GM23248 (cell line): ENCODE data around the gene CDH13. TPM values are rescaled to one million over a fixed set of nuclear protein-coding genes. Genes with fewer than 3 reads are reported as not detected.

Experiments
- DNase-seq: peaks from one replicate; pipeline ENCODE4 v3.0.0-alpha.2; 2015
- H2AFZ ChIP-seq: fragments of 200-600 bp; sonication (generic); 2 replicates; pipeline ENCODE4 v1.6.1; 2016; ENCODE audit warnings: antibody characterized with exemption
- H3F3A ChIP-seq: fragments of 200-600 bp; sonication (generic); 2 replicates; pipeline ENCODE4 v1.6.1; 2016; ENCODE audit warnings: mild to moderate bottlenecking, antibody characterized with exemption, mixed run types; ENCODE audit not compliant: insufficient read depth
- H3K27ac ChIP-seq: fragments of 200-600 bp; sonication (generic); 2 replicates; pipeline ENCODE4 v1.5.1; 2016; ENCODE audit warnings: mild to moderate bottlenecking
- H3K27me3 ChIP-seq: fragments of 200-600 bp; sonication (generic); replicated peaks from 2 replicates; pipeline ENCODE4 v1.6.1; 2016; ENCODE audit warnings: mild to moderate bottlenecking; ENCODE audit not compliant: insufficient read depth
- H3K36me3 ChIP-seq: fragments of 200-600 bp; sonication (generic); 2 replicates; pipeline ENCODE4 v1.6.1; 2016; ENCODE audit warnings: low read depth, mild to moderate bottlenecking
- H3K4me1 ChIP-seq: fragments of 200-600 bp; sonication (generic); 2 replicates; pipeline ENCODE4 v1.6.1; 2016; ENCODE audit warnings: mild to moderate bottlenecking; ENCODE audit not compliant: insufficient read depth
- H3K4me2 ChIP-seq: fragments of 200-600 bp; sonication (generic); one replicate; pipeline ENCODE4 v1.6.1; 2016; ENCODE audit warnings: mild to moderate bottlenecking; ENCODE audit not compliant: unreplicated experiment
- H3K4me3 ChIP-seq: fragments of 200-600 bp; sonication (generic); 2 replicates; pipeline ENCODE4 v1.5.1; 2016; ENCODE audit warnings: mild to moderate bottlenecking
- H3K79me2 ChIP-seq: fragments of 200-600 bp; sonication (generic); 2 replicates; pipeline ENCODE4 v1.6.1; 2016; ENCODE audit warnings: mild to moderate bottlenecking; ENCODE audit not compliant: insufficient read depth
- H3K9ac ChIP-seq: fragments of 200-600 bp; sonication (generic); 2 replicates; pipeline ENCODE4 v1.6.1; 2016; ENCODE audit warnings: mild to moderate bottlenecking
- H3K9me2 ChIP-seq: fragments of 200-600 bp; sonication (generic); 2 replicates; pipeline ENCODE4 v1.6.1; 2016; ENCODE audit warnings: mixed run types, mild to moderate bottlenecking, moderate library complexity; ENCODE audit not compliant: insufficient read depth
- H3K9me3 ChIP-seq: fragments of 200-600 bp; sonication (generic); one replicate; pipeline ENCODE4 v1.6.1; 2017; ENCODE audit warnings: low read depth
- H4K20me1 ChIP-seq: fragments of 200-600 bp; sonication (generic); 2 replicates; pipeline ENCODE4 v1.6.0; 2016; ENCODE audit not compliant: insufficient read depth
- EZH2 ChIP-seq: fragments of 200-600 bp; sonication (generic); IDR thresholded peaks from 2 replicates; pipeline ENCODE4 v1.6.1; 2018; ENCODE audit warnings: antibody characterized with exemption, mild to moderate bottlenecking; ENCODE audit not compliant: insufficient read depth, poor library complexity, severe bottlenecking
- EZH2phosphoT487 ChIP-seq: fragments of 200-600 bp; sonication (generic); IDR thresholded peaks from 2 replicates; pipeline ENCODE4 v1.6.1; 2018; ENCODE audit warnings: antibody characterized with exemption, moderate library complexity, mild to moderate bottlenecking, low read depth; ENCODE audit not compliant: insufficient read depth
- WGBS, 2 experiments: methylation state at CpG; one replicate each; pipeline ENCODE4 v1.1.6; 2015 to 2017; ENCODE audit warnings: low lambda C conversion rate in 2 of 2, low coverage in 1 of 2; ENCODE audit errors: missing lambda C conversion rate in 2 of 2; 5-methylcytosine and 5-hydroxymethylcytosine counted together
- in situ Hi-C: fragments of 300-500 bp; cut with MboI; formaldehyde crosslinking; loops from 2 replicates; pipeline ENCODE4 v1.15.0; 2020
- polyA plus RNA-seq: library from polyadenylated mRNA; unstranded; fragments of >200 nt; fragmentation: Nextera tagmentation; extraction: Ambion mirVana; gene quantifications from 2 replicates; pipeline ENCODE4 v1.2.1, GENCODE V29; 2016
- total RNA-seq: library from RNA; depleted of rRNA; stranded (reverse); fragments of >200 nt; shearing (Covaris generic); gene quantifications from 2 replicates; pipeline ENCODE4 v1.2.3, GENCODE V29; 2014

CDH13 gene
- total and polyA plus RNA-seq, 2 experiments from 2014 or later: 51.0 to 52.8 TPM

DNA sequence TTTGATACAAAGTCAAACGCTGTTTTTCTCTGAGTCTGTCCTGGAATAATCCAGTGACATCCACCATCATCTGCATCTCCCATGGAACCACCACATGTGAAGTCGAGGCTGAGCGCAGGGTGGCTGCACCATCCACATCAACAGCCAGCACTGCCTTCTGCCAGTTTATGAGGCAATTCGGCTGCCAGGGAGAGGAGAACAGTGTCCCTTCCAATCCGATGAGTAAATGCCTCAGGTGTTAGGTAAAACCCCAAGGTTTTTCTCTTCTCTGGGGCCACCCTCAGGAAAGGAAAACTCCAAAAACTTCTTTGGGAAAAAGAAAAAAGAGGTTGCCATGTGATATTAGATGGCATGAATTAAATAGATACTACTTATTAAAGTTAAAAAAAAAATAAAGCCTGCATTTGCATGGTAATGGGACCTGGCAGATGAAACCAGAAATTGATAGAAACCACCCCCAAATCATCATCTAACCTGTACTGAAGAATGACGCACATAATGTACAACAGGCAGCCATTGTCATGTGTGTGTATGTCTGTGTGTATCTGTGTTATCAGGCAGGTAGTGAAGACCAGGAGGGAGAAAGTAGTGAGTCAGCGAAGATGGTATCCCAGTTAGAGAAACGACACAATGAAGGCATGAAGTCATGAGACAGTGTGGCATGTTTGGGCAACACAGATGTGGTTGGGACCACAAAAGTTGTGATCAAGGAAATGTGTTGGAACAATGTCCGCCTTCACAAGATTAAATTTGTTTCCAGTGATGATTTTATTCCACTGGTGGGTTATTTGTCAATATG, 478.7 kb downstream of the CDH13 start:
- no peak for DNase-seq
- Histone ChIP-seq H3K4me2 (no peak overlapping the region), H3K4me3 (no peak overlapping the region), H3K9me2 (no peaks in the 10 kb centered on the region), H3F3A (0 out of 2 replicates have a peak, but pooled peaks cover 8% of the 10 kb centered on the region), H3K4me1 (peaks cover 10% of the 10 kb centered on the region), H3K79me2 (no peaks in the 10 kb centered on the region), H4K20me1 (no peaks in the 10 kb centered on the region), H2AFZ (no peak overlapping the region), H3K9me3 (no peaks in the 10 kb centered on the region), H3K36me3 (no peaks in the 10 kb centered on the region), H3K9ac (no peak overlapping the region), H3K27ac (no peak overlapping the region), H3K27me3 (no peaks in the 10 kb centered on the region)
- WGBS, 2 experiments: 94 to 96% methylated on average over 9 of the region's 9 CpGs
- in situ Hi-C loops: no loop called here
- TF ChIP-seq EZH2 (no peak), EZH2phosphoT487 (no peak)

DNA sequence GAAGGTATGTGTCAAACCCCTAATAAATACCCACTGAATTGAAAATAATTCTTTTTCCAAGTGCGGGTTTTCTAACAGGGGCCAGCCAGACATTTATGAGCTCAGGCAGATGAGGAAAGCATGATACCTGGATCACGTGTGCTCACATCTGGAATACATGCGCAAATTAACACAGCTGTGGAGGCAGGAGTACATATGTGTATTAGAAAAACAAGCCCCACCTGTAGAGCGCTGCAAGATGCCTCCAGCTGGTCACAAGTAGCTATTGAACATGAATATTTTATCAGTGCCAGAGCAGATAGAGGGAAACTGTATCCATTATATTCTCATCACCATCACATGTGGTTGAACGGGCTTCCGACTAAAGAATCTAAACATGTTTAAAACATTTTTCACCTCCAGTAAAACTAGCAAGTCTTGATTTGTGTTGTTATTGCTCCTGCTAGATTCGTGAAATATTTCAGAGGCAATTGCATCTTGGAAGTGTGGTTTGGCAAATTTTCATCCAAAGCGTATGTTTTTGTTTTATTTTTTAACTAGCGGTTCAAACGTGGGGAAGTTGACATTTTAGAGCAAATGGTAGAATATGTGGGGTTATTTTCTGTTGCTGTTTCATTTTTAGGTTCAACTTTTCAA, 482.8 kb downstream of the CDH13 start:
- Histone ChIP-seq H2AFZ (peak overlapping the region; percentile 46), H3K27me3 (peaks cover under 1% of the 10 kb centered on the region; the same call in 1 of the 2 replicates), H3K9me3 (no peaks in the 10 kb centered on the region), H3K9ac (no peak overlapping the region), H3K4me2 (peak overlapping the region; percentile 14), H4K20me1 (no peaks in the 10 kb centered on the region), H3K36me3 (no peaks in the 10 kb centered on the region), H3F3A (0 out of 2 replicates have a peak, but pooled peaks cover 5% of the 10 kb centered on the region), H3K4me3 (peak overlapping the region; percentile 10; the same call in 1 of the 2 replicates), H3K4me1 (peaks cover 10% of the 10 kb centered on the region), H3K79me2 (no peaks in the 10 kb centered on the region), H3K27ac (no peak overlapping the region), H3K9me2 (no peaks in the 10 kb centered on the region)
- in situ Hi-C loops: no loop called here
- DNase-seq: peak; percentile 15
- 31 to 34% methylated on average over 10 of the region's 10 CpGs for WGBS, 2 experiments
- no peak for TF ChIP-seq EZH2phosphoT487
- no peak for TF ChIP-seq EZH2

DNA sequence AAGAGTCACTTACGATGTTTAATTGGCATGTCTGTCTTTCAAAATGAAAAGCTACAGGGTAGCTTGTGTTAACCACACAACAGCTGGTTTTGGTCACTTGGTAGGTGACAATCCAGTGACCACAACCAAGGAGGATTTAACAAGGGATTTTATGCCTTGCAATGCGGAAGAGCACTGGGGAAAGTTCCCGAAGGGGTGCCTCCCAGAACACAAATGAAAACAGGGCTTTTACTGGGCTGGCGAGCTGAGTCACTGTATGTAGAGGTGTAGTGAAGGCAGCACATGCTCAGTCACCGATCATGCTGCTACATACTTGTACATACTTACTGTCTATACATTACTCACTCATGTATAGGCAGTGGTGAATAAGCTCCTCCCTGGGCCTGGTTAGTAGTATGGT, 483.5 kb downstream of the CDH13 start:
- Histone ChIP-seq H3K27ac (no peak overlapping the region), H3K9me2 (no peaks in the 10 kb centered on the region), H3K9me3 (no peaks in the 10 kb centered on the region), H3K4me1 (peaks cover 10% of the 10 kb centered on the region), H3K9ac (no peak overlapping the region), H3K36me3 (no peaks in the 10 kb centered on the region), H3K4me2 (peak overlapping the region; percentile 14), H4K20me1 (no peaks in the 10 kb centered on the region), H3K27me3 (peaks cover 6% of the 10 kb centered on the region; the same call in 1 of the 2 replicates), H3F3A (0 out of 2 replicates have a peak, but pooled peaks cover 5% of the 10 kb centered on the region), H3K79me2 (no peaks in the 10 kb centered on the region), H3K4me3 (peak overlapping the region; percentile 10; the same call in 1 of the 2 replicates), H2AFZ (peak overlapping the region; percentile 46)
- DNase-seq: peak; percentile 39
- 52 to 74% methylated on average over 5 of the region's 5 CpGs for WGBS, 2 experiments
- TF ChIP-seq EZH2phosphoT487 (no peak), EZH2 (no peak)
- in situ Hi-C loops: no loop called here

DNA sequence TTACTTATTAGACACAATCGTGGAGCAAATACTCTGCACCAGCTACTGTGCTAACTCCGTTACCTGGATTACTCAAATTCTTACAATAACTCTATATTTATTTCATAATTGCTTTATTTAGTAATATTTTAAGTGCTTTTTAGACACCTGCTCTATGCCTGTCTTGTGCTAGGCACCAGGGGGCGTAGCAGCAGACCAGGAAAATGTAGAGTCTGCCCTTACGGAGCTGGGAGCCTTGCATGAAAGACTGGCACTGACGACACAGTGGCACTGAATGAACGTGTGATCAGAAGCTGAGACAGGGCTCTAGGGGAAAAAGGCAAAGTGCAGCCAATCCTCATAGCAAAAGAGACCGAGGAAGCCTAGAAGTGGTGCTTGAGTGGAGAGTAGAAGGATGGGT, 486.5 kb downstream of the CDH13 start:
- WGBS, 2 experiments: 60 to 61% methylated on average over 7 of the region's 7 CpGs
- Histone ChIP-seq H3K4me1 (peaks cover 26% of the 10 kb centered on the region), H4K20me1 (no peaks in the 10 kb centered on the region), H3K27me3 (peaks cover 6% of the 10 kb centered on the region; the same call in 1 of the 2 replicates), H3K9me2 (no peaks in the 10 kb centered on the region), H3K9ac (no peak overlapping the region), H3K36me3 (no peaks in the 10 kb centered on the region), H3K4me3 (no peak overlapping the region), H3F3A (0 out of 2 replicates have a peak, but pooled peaks cover 5% of the 10 kb centered on the region), H3K27ac (no peak overlapping the region), H3K4me2 (no peak overlapping the region), H3K79me2 (no peaks in the 10 kb centered on the region), H2AFZ (no peak overlapping the region), H3K9me3 (no peaks in the 10 kb centered on the region)
- peak; percentile 41 for DNase-seq
- TF ChIP-seq EZH2: no peak
- TF ChIP-seq EZH2phosphoT487: no peak
- in situ Hi-C loops: no loop called here
